Measurements from ENCODE around the gene SPOCK3.
"Not testable (repeated sequence)": the region's sequence is repeated elsewhere in the genome, so short reads cannot be mapped to it uniquely, and the experiment has no call there.

SPOCK3 gene

GRCh38 chr4:166862032-166862431, 372.3 kb downstream of the SPOCK3 start:
- Mint-ChIP-seq H3K9me3 (peaks cover 4% of the 10 kb centered on the region), H3K4me3 (no peak overlapping the region), H3K27ac (no peak overlapping the region), H3K27me3 (ENCODE audit: low read depth, poor library complexity) (peaks cover 3% of the 10 kb centered on the region), H3K36me3 (ENCODE audit: low read depth) (no peaks in the 10 kb centered on the region), H3K4me1 (no peaks in the 10 kb centered on the region)
- TF ChIP-seq CTCF (IDR thresholded peaks at IDR 0.05) = no peak
- DNase-seq = no peak

GRCh38 chr4:166850398-166850797, 383.9 kb downstream of the SPOCK3 start:
- not testable (repeated sequence) for H3K27me3 Mint-ChIP-seq (ENCODE audit: low read depth, poor library complexity); H3K36me3 Mint-ChIP-seq (ENCODE audit: low read depth); H3K27ac Mint-ChIP-seq; DNase-seq; H3K4me1 Mint-ChIP-seq; H3K4me3 Mint-ChIP-seq
- H3K9me3 Mint-ChIP-seq = peaks cover 14% of the 10 kb centered on the region

GRCh38 chr4:166846939-166847338, 387.4 kb downstream of the SPOCK3 start:
- Mint-ChIP-seq H3K9me3 (peaks cover 18% of the 10 kb centered on the region), H3K4me3 (no peak overlapping the region)
- TF ChIP-seq CTCF (IDR thresholded peaks at IDR 0.05) = no peak

DNA sequence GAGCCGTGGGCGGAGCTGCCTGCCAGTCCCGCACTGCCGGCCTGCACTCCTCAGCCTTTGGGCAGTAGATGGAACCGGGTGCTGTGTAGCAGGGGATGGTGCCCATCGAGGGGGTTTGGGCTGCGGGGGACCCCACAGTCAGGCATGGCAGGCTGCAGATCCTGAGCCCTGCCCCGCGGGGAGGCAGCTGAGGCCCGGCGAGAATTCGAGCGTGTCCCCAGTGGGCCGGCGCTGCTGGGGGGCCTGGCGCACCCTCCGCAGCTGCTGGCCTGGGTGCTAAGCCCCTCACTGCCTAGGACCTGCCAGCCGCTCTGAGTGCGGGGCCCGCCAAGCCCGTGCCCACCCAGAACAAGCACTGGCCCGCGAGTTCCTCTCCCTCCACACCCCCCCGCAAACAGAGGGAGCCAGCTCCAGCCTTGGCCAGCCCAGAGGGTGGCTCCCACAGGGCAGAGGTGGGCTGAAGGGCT, 391.5 kb downstream of the SPOCK3 start:
- TF ChIP-seq CTCF (IDR thresholded peaks at IDR 0.05) = no peak
- H3K27ac Mint-ChIP-seq = no peak overlapping the region
- H3K9me3 Mint-ChIP-seq = peaks cover 14% of the 10 kb centered on the region
- no peaks in the 10 kb centered on the region for H3K27me3 Mint-ChIP-seq (ENCODE audit: low read depth, poor library complexity)
- no peak overlapping the region for H3K4me3 Mint-ChIP-seq
- no peaks in the 10 kb centered on the region for H3K36me3 Mint-ChIP-seq (ENCODE audit: low read depth)
- H3K4me1 Mint-ChIP-seq = no peaks in the 10 kb centered on the region
- no peak for DNase-seq

More at GRCh38 chr4:166846939-166847338, 387.4 kb downstream of the SPOCK3 start:
- Mint-ChIP-seq H3K36me3 (ENCODE audit: low read depth) (no peaks in the 10 kb centered on the region), H3K4me1 (no peaks in the 10 kb centered on the region), H3K27ac (no peak overlapping the region), H3K27me3 (ENCODE audit: low read depth, poor library complexity) (no peaks in the 10 kb centered on the region)
- no peak for DNase-seq

- Mint-ChIP-seq H3K27ac (no peak overlapping the region), H3K4me1 (no peaks in the 10 kb centered on the region), H3K36me3 (ENCODE audit: low read depth) (no peaks in the 10 kb centered on the region), H3K9me3 (peaks cover 14% of the 10 kb centered on the region), H3K4me3 (no peak overlapping the region), H3K27me3 (ENCODE audit: low read depth, poor library complexity) (no peaks in the 10 kb centered on the region)
- no peak for DNase-seq
- TF ChIP-seq CTCF (IDR thresholded peaks at IDR 0.05) = no peak
Measured at GRCh38 chr4:166839615-166840251, 394.6 kb downstream of the SPOCK3 start.

- Mint-ChIP-seq H3K4me3 (no peak overlapping the region), H3K9me3 (peaks cover 14% of the 10 kb centered on the region), H3K36me3 (ENCODE audit: low read depth) (no peaks in the 10 kb centered on the region)
Measured at GRCh38 chr4:166838975-166839614, 395.2 kb downstream of the SPOCK3 start.

More at GRCh38 chr4:166838975-166839614, 395.2 kb downstream of the SPOCK3 start:
- H3K27me3 Mint-ChIP-seq (ENCODE audit: low read depth, poor library complexity) = no peaks in the 10 kb centered on the region
- no peak overlapping the region for H3K27ac Mint-ChIP-seq
- DNase-seq = no peak
- no peaks in the 10 kb centered on the region for H3K4me1 Mint-ChIP-seq
- no peak for TF ChIP-seq CTCF (IDR thresholded peaks at IDR 0.05)
